Hematopoietic multipotent progenitor cell treated with erythropoietin and hydrocortisone succinate and interleukin-3 and kit ligand, for 15 days (in vitro differentiated cells): ENCODE measurements around the gene KLF15.

Source experiments
- DNase-seq: peaks from one replicate; pipeline ENCODE4 v3.0.0-alpha.2; 2015; ENCODE audit warnings: low spot score

KLF15 gene

DNA sequence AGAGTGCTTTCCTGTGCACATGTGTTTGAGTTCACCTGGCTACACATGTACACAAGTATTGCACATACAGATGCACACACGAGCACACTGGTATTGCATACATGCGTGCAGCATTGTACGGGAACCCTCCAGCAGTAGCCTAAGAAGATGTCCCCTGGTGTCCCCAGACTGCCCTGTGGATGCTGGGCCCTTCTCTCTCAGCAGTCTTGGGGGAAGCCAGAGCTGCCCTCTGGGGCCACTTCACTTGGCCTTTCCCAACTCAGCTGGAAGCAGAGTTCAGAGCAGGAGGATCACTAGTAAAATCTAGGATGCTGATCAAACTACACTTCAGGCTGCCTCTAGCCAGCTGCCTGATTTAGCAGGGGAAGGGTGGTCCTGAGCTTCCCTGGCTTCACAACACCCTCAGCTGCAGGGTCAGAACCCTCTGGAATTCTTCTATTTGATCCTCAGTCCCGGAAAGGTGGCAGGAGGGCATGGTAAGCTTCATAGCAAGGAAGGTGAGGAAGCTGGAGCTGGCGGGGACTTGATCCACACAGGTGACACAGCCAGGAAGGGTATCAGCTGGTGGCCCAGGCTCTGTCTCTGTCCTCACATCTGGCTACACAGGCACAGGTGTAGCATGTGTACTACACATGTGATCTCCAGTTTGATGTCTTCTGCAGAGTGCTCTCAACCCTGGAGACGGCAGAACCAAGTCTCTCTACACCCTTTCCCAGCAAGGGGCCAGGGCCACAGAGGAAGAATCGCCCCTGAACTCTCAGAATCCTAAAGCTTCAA lies 36.5 kb downstream of the KLF15 start:
- no peak for DNase-seq

GRCh38 chr3:126319701-126320295 lies 37.4 kb downstream of the KLF15 start:
- DNase-seq, result no peak

- no peak for DNase-seq
Observed at GRCh38 chr3:126317029-126317996, 39.9 kb downstream of the KLF15 start.

DNA sequence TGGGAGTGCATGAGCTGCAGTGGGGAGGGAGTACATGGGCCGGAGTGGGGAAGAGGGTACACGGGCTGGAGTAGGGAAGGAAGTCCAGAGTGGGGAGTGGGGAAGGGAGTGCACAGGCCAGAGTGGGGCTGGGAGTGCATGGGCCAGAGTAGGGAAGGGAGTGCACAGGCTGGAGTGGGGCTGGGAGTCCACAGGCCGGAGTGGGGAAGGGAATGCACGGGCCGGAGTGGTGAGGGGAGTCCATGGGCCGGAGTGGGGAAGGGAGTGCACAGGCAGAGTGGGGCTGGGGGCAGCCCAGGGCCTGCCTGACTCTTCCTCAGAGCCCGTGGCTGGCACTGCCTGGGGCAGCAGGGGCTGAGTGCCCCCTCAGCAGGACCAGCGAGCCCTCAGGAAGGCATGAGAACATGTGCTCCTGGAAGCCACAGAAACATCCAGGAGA lies 40.7 kb downstream of the KLF15 start:
- DNase-seq, result no peak

GRCh38 chr3:126316031-126316461 lies 41.2 kb downstream of the KLF15 start:
- no peak for DNase-seq

DNA sequence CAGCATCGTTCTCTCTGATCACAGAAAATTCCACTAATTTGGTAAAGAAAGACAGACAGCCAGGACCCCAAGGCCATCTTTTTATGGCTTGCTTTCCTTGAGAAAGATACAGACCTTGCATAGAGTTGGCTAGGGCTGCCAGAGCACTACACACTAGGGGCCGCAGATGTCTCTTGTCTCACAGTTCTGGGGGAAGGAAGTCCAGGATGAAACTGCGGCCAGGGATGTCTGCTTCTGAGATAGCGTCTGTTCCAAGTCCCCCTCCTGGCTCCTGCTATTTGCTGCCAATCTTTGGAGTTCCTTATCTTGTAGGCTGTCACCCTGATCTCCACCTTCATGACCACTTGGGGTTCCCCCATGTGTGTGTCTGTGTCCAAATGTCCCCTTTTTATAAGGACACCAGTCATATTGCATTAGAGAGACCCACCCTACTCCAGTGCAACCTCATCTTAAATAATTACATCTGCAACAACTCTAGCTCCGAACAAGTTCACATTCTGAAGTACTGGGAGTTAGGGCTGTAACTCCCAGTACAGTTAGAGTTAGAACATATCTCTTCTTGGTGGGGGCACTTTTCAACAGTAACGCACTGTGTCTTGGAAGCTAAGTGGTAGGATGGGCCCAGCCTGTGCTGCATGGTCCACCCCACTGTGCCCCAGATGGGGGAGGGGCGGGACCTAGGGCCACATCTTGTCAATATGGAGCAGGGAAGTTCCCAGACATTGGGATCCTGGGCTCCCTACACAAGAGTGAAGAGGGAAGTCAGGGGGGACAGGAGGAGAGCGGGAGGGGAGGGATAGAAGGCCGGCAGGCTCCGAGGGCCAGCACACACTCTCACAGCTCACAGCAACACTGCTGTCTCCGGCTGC lies 42.2 kb downstream of the KLF15 start:
- DNase-seq, result no peak

DNA sequence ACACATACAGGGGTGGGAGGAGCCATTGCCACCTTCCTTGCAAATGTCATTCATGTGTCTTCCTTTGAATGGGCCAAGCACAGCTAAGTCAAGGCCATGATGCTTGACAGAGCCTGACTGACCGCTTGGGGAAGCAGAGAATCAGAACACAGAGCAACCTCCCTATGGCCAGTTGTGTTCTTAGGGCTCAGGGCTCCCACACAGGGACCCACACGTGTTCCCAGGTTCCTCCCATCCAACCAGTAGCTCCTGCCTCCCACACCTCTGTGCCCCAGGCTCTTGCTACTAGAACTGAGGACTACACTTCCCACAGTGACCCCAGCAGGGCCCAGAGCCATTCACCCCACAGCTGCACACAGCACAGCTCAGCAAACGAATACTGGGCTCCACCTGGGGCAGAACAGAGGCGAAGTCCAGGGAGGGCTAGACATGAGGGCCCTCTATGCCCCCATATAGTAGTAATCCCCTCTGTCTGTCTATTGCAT lies 42.9 kb downstream of the KLF15 start:
- DNase-seq, result no peak

GRCh38 chr3:126313580-126314304 lies 43.5 kb downstream of the KLF15 start:
- no peak for DNase-seq

GRCh38 chr3:126313166-126313565 lies 44.0 kb downstream of the KLF15 start:
- DNase-seq, result no peak

DNA sequence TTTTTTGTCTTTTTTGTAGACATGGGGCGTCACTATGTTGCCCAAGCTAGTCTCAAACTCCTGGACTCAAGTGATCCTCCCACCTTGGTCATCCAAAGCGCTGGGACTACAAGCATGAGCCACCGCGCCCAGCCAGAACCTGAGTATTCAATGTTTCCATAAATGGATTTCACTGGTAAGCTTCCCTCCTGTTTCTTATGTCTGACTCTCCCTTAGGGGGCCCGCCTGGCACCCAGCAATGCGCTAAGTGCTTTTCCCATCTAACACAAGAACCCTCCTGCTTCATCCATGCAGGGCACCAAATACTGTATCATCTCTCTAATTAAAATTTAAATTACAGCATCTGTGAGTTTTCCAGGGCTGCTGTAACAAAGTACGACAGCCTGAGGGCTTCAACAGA lies 44.9 kb downstream of the KLF15 start:
- DNase-seq, result no peak

DNA sequence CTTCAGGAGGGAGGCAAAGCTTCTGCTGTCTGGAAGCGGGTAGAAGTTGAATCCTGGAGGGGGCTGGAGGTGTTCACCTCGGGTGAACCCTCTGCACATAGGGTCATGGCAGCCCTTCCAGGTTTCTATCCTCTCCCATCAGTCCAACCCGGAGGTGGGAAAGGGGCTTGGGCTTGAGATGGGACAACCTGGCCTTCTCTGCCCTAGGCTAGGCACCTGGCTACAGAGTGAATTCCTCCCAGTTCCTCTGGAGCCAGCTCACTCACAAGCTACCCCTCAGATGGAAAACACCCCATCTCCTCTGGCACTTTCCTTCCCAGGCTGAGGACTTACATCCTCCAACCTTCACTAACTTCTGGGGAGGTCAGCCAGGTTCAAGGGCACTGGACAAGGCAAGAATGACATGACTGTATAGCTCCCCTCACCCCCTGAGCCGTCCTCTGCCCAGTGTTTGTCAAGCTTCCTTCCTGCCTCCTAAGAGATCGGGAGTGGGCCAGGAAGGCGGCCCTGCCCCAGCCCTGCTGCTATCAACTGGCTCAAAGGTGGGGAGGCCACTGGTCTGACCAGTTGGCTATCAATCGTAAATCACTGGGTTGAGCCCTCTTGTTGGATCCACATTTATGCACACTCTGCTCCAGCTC lies 45.8 kb downstream of the KLF15 start:
- no peak for DNase-seq

DNA sequence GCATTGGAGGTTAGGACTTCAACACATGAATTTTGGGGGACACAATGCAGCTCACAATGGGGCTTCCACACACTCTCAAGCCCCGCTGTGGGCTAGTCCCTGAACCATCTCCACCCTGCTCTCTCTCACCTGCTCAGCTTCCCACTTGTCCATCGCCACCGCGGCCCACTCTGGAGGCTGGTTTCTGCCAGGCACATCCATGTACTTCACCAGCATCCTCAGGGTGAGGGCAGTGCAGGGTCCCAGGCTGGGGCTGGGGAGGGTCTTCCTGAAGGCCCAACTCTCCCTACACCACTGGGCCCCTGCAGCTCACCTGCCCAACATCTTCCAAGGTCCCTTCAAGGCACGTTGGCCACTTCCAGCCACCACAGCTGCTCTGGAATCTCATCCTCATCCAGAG lies 46.4 kb downstream of the KLF15 start:
- no peak for DNase-seq

DNA sequence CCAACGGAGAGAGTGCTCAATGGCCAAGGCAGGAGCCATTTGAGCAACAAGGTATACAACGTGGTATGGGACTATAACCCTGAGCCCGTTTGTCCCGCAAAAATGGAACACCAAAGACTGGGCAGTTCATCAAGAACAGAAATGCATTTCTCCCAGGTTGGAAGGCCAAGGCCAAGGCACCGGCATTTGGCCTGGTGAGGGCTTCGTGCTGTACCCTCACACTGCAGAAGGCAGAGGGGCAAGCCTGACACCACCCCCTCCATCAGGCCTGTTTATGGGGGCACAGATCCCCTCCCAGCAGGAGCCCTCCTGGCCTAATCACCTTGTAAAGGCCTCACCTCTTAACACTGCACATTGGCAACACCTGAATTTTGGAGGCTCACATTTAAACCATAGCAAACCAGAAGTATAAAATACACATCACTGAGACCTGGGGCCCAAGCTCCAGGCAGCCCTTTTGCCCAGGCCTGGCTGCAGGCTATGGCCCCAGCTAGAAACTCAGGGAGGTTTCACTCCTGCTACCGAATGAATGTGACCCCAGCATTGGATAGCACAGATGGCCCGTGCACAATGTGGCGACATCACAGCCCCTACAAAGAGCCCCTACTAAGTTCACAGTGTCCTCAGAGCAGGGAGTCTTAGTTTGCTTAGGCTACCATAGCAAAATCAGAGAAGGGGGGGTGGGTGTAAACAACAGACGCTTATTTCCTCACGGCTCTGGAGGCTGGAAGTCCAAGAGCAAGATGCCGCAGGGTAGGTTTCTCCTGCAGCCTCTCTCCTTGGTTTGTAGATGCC lies 47.1 kb downstream of the KLF15 start:
- DNase-seq, result no peak

GRCh38 chr3:126309165-126309564 lies 48.0 kb downstream of the KLF15 start:
- DNase-seq, result no peak

GRCh38 chr3:126308394-126309125 lies 48.6 kb downstream of the KLF15 start:
- DNase-seq, result no peak

DNA sequence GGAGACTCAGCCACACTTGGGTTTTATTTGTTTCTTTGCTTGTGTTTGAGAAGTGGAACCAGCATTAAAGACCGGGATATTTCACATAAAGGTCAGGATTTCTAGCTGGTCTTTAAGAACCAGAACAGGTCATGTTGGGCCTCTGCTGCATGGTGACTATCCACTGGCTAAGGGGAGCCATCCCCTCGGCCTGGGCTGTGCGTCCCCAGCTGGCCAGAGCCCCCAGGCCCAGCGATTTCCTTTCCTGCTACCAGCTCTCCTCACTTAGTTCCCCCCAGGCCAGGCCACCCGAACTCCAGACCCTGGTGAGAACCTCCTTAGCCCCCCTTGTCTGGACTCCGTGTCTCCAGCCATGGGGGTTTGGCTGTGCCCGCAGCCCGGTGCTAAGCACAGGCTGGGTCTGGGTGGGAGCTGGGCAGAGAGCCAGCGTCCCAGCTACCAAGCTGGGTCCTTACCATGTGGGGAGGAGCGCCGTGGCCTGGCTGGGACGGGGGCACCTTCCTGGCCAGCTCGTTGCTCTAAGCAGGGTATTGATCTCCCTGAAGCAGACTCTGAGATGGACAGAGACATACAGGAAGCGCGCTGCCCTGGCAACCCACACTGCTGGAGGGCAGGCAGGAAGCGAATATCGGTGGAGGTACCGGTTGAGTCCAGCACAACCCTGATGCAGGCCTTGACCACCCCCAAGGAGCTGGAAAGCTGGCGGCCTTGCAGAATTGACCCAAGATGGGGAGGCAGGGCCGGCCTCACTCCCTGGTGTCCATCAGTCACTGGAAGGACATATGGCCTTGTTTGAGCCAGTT lies 49.4 kb downstream of the KLF15 start:
- DNase-seq, result no peak

DNA sequence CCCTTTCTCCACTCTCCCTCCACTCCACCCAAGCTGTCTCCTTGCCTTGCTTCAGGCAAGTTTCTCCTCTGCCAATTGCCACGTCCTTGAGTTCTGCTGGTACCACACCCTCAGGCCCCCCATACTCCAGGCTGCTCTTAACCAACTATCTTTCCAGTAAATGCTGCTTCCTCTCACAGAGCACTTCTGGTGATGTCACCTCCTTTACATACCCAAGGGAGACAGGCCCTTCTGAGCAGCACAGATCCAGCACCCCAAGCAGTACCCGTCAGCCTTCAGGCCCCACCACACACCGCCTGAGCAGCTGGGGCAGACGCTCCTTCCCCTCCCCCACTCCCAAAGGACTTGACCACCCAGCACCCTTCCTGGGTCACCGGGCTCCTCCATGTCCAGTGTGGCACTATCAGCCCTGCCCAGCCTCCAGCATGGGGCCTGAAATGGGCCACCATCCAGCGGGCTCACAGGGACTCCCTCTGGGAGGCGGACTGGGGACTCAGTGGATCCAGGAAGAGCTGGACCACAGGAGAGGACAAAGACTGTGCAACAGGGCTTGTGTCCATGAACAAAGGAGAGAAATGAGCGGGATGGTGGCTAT lies 50.2 kb downstream of the KLF15 start:
- DNase-seq, result no peak
